GM19468 (cell line): ENCODE data around the gene TRIOBP.
"Not testable (repeated sequence)": the region's sequence is repeated elsewhere in the genome, so short reads cannot be mapped to it uniquely, and the experiment has no call there.

Source experiments
- ATAC-seq: cut with Tn5 transposase; IDR thresholded peaks from one replicate; pipeline ENCODE4 v1.9.1; 2021; ENCODE audit warnings: mild to moderate bottlenecking, moderate library complexity, moderate number of reproducible peaks; ENCODE audit not compliant: unreplicated experiment; ENCODE audit errors: extremely low read depth

Gene TRIOBP

GRCh38 chr22:37696657-37697537 lies at the start of gene TRIOBP:
Gene TRIOBP, plus strand, starts transcription at chr22:37697048. Its CDS starts 4,318 bp downstream, at chr22:37701366.
- peak; percentile 80 for ATAC-seq

DNA sequence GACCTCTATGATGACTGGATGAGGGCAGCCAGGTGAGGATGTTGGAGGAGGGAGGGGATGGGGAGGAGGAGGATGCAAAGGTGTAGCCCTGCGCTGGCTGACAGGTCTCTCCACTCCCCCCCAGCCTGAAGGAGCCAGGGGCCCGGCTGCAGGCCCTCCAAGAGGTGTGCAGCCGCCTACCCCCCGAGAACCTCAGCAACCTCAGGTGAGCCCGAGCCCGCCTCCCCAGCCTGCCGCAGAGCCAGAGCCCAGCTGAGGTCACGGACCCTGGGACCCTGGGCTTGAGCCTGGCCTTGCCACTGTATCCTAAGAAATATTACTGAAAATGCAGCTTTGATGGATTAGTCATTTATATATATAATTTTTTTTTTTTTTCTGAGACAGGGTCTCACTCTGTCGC lies 49.5 kb upstream of the TRIOBP start:
- no peak for ATAC-seq

DNA sequence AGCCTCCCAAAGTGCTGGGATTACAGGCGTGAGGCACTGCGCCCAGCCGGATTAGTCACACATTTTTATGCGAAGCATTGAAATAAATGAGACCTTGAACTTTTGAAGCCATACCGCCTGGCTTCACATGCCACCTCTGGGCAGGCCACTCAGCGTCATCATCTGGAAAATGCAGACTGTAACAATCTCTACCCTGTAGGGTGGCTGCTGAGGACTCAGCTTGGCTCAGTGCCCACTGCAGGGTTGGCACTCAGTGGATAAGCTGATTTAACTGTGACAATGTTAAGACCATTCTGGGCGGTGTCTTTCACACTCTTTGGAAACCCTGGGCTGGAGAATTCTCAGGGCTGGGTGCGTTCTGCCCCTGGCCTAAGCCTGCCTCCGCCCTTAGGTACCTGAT lies 48.9 kb upstream of the TRIOBP start:
- no peak for ATAC-seq

- ATAC-seq: no peak
Observed at GRCh38 chr22:37650463-37651136, 46.2 kb upstream of the TRIOBP start.

DNA sequence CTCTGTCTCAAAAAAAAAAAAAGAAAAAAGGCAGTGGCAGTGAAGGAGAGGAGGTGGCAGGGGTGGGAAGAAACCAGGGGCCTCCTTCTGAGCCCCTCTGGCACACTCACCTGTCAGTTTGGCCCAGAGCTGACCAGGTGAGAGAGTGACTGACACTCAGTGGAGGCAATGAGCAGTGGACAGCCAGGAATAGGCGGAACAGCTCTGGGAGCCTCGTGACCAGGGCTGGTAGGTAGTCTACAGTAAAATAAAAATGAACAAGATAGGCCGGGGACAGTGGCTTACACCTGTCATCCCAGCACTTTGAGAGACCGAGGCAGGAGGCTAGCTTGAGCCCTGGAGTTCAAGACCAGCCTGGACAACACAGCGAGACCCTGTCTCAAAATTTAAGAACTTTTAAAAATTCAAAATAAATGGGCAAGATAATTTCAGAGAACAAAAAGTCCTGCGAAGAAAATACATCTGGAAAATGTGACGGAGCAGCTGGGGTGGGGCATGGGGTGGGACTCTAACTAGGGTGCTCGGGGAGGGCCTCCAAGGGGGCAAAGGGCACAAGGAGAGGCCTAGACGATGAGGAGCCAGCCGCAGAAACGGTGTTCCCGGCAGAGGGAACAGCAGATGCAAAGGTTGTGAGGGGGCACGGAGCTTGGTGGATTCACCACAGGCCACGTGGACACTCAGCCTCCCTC lies 42.1 kb upstream of the TRIOBP start:
- no peak for ATAC-seq

DNA sequence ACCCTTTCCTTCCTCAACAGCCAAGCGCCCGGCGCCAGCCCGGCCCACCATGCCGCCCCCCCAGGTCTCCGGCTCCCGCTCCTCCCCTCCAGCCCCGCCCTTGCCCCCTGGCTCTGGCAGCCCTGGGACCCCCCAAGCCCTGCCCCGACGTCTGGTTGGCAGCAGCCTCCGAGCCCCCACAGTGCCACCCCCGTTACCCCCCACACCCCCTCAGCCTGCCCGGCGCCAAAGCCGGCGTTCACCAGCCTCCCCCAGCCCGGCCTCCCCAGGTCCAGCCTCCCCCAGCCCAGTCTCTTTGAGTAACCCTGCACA lies 41.6 kb upstream of the TRIOBP start:
- ATAC-seq: no peak

GRCh38 chr22:37656583-37656982 lies 40.3 kb upstream of the TRIOBP start:
- not testable (repeated sequence) for ATAC-seq

- ATAC-seq: no peak
Observed at GRCh38 chr22:37657590-37658132, 39.2 kb upstream of the TRIOBP start.

- ATAC-seq: peak; percentile 79
Observed at GRCh38 chr22:37658133-37659065, 38.4 kb upstream of the TRIOBP start, which contains the start of gene PDXP. Gene PDXP, plus strand, starts transcription at chr22:37658723. Its CDS starts 60 bp downstream, at chr22:37658783.

DNA sequence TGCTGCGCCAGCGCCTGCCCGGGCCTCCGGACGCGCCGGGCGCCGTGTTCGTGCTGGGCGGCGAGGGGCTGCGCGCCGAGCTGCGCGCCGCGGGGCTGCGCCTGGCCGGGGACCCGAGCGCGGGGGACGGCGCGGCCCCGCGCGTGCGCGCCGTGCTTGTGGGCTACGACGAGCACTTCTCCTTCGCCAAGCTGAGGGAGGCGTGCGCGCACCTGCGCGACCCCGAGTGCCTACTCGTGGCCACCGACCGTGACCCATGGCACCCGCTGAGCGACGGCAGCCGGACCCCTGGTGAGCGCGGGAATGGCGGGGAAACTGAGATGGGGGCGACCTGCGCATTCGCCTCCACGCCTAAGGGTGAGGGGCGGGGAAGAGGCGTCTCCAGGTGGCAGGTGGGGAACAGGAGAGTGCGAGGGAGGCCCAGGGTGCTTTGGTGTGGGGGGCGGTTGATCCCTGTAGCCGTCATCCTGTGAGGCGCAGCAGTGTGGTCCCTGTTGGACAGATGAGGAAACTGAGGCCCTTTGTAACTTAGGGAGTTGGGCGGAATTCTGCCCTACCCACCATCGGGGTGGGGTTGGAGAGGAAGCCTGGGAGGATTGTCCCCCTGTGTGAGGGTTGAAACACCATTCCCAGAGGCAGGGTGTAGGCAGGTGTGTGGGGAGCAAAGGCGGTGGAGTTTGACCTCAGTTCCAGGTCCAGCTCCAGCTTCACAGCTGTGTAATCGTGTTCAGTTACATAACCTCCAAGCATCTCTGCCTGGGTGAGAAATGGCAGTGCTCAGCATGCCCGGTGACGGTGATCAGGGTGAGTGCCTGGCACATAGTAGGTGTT lies 37.6 kb upstream of the TRIOBP start:
- no peak for ATAC-seq

GRCh38 chr22:37659897-37660708 lies 36.7 kb upstream of the TRIOBP start:
- ATAC-seq: no peak

DNA sequence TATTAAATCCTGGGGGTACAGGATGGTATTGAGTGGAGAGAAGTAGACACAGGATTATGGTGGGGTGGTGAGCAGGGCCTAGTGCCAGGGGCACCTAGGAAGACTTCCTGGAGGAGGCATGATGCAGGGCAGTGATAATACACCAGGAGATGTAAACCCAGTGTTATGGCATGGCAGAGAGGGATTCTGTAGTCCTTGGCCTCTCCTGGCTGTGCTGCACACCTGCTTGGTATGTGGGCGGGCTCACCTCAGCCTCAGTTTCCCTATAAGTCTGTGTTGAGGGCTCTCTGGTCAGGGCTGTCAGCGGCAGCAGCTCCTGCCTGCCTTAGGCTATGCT lies 36.2 kb upstream of the TRIOBP start:
- no peak for ATAC-seq

DNA sequence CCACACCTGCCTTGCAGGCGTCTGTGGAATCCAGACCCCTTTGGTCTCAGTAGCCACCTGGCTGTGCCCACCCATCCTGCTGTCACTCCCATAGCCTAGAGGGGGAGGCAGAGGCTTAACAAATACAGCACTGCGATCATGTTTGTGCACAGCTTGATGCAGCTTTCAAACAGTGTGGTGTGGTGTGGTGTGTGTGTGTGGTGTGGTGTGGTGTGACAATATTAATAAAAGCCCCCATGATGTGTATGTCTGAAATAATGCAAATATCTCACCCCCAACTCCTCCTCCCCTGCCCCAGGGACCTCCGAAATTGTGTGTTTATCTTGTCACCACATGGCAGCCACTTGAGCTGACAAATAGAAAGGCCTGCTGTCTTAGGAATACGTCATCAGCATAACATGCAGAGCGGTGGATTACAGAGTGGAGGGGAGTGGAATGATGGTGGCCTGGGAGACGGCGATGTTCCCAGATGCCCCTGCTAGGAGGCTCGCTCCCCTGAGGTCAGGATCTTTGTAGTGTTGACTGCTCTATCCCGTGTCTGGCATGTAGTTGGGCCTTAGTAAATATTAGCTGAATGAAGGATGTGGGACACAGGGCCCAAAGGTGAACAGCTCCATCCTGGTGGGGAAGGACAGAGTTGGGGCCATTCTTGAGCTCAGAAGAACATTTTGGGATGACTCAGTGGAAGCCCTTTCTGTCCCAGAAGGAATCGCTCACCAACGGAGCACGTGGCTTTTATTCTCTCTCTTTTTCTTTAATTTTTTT lies 35.5 kb upstream of the TRIOBP start:
- ATAC-seq: no peak

DNA sequence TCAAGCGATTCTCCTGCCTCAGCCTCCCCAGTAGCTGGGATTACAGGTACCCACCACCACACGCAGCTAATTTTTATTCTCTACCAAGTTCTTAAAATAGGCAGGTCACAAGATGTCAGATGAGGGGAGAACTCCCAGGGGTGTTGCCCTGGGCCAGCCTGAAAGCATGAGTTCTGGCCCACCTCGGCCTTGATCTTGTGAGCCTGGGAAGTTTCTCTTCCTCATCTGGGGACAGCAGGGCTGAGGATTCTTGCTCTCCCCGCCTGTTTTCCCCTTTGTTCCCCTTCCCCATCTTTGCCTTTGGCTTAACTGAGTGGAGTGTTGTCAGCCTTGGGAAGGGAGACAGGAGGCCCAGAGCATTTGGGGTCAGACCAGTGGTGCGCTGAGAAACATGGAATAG lies 34.8 kb upstream of the TRIOBP start:
- ATAC-seq: no peak

DNA sequence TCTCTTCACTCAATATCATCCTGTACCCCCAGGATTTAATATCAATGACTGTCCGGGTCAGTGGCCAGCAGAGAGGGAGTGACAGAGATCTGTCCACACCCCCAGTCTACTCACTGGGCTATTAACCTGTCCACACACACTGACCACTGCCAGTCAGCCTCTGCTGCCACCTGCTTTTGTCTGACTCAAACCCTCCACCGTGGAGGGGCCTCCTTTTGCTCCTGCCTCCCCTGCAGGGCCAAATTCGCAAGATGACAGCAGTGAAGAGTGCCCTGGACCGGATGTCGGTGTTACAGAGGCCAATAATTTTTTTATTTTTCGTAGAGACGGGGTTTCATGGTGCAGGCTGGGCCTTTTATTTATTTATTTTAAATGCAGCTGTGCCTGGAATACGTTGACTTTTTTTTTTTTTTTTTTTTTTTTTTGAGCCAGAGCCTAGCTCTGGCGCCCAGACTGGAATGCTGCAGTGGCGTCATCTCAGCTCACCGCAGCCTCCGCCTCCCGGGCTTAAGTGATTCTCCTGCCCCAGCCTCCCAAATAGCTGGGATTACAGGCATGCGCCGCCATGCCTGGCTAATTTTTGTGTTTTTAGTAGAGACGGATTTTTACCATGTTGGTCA lies 33.2 kb upstream of the TRIOBP start:
- ATAC-seq: no peak

GRCh38 chr22:37664249-37665101 lies 32.4 kb upstream of the TRIOBP start:
- ATAC-seq: no peak
